HG02623 (cell line): ENCODE measurements around the gene EPS8L3.
A peak's percentile ranks its signal among the peaks of the same experiment; 100 is the strongest.

Source experiments
- ATAC-seq: cut with Tn5 transposase; IDR thresholded peaks from one replicate; pipeline ENCODE4 v1.9.1; 2021; ENCODE audit warnings: moderate library complexity; ENCODE audit not compliant: unreplicated experiment

EPS8L3 gene

GRCh38 chr1:109793486-109794318 lies 30.0 kb upstream of the EPS8L3 start:
- no peak for ATAC-seq

GRCh38 chr1:109793089-109793485 lies 29.4 kb upstream of the EPS8L3 start:
- no peak for ATAC-seq

GRCh38 chr1:109792056-109792831 lies 28.5 kb upstream of the EPS8L3 start:
- ATAC-seq: no peak

- ATAC-seq: no peak
Observed at GRCh38 chr1:109791495-109792043, 27.8 kb upstream of the EPS8L3 start.

GRCh38 chr1:109790735-109791494 lies 27.2 kb upstream of the EPS8L3 start:
- peak; percentile 72 for ATAC-seq

GRCh38 chr1:109790329-109790728 lies 26.6 kb upstream of the EPS8L3 start:
- ATAC-seq: no peak

GRCh38 chr1:109789551-109790180 lies 25.9 kb upstream of the EPS8L3 start:
- ATAC-seq: no peak

- no peak for ATAC-seq
Observed at GRCh38 chr1:109788695-109789521, 25.2 kb upstream of the EPS8L3 start.

- ATAC-seq: no peak
Observed at GRCh38 chr1:109787845-109788601, 24.3 kb upstream of the EPS8L3 start.

GRCh38 chr1:109787211-109787844 lies 23.6 kb upstream of the EPS8L3 start:
- ATAC-seq: no peak

GRCh38 chr1:109786531-109787021 lies 22.9 kb upstream of the EPS8L3 start:
- ATAC-seq: no peak

GRCh38 chr1:109786112-109786480 lies 22.4 kb upstream of the EPS8L3 start:
- ATAC-seq: no peak

GRCh38 chr1:109785446-109786111 lies 21.9 kb upstream of the EPS8L3 start:
- no peak for ATAC-seq

- ATAC-seq: no peak
Observed at GRCh38 chr1:109784551-109785252, 21.0 kb upstream of the EPS8L3 start.

- no peak for ATAC-seq
Observed at GRCh38 chr1:109783436-109783835, 19.7 kb upstream of the EPS8L3 start.

- no peak for ATAC-seq
Observed at GRCh38 chr1:109782927-109783326, 19.2 kb upstream of the EPS8L3 start.

GRCh38 chr1:109782514-109782913 lies 18.8 kb upstream of the EPS8L3 start:
- ATAC-seq: no peak
